ENCODE measurements around the gene SSNA1.

The SSNA1 gene

GRCh38 chr9:137199411-137200121 lies 11.1 kb downstream of the SSNA1 start:
- TF ChIP-seq, protein P1, sequence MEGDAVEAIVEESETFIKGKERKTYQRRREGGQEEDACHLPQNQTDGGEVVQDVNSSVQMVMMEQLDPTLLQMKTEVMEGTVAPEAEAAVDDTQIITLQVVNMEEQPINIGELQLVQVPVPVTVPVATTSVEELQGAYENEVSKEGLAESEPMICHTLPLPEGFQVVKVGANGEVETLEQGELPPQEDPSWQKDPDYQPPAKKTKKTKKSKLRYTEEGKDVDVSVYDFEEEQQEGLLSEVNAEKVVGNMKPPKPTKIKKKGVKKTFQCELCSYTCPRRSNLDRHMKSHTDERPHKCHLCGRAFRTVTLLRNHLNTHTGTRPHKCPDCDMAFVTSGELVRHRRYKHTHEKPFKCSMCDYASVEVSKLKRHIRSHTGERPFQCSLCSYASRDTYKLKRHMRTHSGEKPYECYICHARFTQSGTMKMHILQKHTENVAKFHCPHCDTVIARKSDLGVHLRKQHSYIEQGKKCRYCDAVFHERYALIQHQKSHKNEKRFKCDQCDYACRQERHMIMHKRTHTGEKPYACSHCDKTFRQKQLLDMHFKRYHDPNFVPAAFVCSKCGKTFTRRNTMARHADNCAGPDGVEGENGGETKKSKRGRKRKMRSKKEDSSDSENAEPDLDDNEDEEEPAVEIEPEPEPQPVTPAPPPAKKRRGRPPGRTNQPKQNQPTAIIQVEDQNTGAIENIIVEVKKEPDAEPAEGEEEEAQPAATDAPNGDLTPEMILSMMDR (conservative IDR thresholded peaks at IDR 0.05; ENCODE audit: low read depth, low read length) = peak; percentile 1
- DNase-seq (ENCODE audit: low read depth) = no peak
- peak overlapping the region; percentile 84 for H3K4me3 ChIP-seq (ENCODE audit: low read length)

DNA sequence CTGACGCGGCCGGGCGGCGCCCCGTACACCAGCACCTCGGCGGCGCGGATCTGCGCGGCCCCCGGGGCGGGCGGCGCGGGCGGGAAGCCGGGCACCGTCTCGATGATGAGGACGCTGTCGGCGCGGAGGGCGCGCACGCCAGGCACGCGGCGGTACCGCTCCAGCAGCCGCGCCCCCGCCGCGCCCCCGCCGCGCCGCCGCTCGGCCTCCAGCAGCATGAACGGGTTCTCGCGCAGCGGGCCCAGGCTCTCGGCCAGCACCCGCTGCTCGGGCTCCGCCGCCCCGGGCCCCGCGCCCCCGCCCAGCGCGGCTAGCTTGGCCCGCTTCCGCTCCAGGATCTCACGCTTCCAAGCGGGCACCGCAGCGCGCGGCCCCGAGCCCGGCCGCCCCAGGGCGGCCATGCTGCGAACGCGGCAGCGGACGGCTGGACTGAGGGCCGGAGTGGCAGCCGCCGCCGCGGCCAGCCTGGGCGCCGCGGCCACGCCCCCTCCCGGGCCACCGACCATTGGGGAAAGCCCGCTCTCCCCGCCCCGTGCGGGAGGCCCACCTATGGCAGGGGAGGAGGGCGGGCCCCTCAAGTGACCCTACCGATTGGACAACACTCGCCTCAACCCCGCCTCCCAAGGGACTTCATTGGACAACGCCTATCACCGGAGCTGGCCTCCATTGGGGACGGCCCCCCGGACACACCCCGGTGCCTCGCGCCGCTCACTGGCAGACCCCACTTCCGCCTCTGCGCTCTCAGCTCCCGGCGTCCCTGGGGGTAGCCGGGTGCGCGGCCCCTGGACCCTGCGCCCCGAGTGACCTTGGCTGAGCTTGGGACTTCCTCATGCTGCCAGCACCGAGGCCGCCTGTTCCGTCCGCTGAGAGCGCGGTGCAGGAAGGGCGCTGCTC lies 12.1 kb downstream of the SSNA1 start, which contains the start of gene TPRN:
Gene TPRN, minus strand, starts transcription at position 431 of the 894 bp plus-strand sequence. Its CDS starts 30 bp downstream, at position 401.
- peak within 1 kb of the TSS; percentile 84 for H3K4me3 ChIP-seq (ENCODE audit: low read length)
- DNase-seq (ENCODE audit: low read depth) = peak; percentile 98
- TF ChIP-seq, protein P1 (conservative IDR thresholded peaks at IDR 0.05; ENCODE audit: low read depth, low read length) = no peak

- TF ChIP-seq, protein P1 (conservative IDR thresholded peaks at IDR 0.05; ENCODE audit: low read depth, low read length) = no peak
- H3K4me3 ChIP-seq (ENCODE audit: low read length) = peak overlapping the region; percentile 70
- no peak for DNase-seq (ENCODE audit: low read depth)
These were observed 12.9 kb downstream of the SSNA1 start for GRCh38 chr9:137201205-137201868.

DNA sequence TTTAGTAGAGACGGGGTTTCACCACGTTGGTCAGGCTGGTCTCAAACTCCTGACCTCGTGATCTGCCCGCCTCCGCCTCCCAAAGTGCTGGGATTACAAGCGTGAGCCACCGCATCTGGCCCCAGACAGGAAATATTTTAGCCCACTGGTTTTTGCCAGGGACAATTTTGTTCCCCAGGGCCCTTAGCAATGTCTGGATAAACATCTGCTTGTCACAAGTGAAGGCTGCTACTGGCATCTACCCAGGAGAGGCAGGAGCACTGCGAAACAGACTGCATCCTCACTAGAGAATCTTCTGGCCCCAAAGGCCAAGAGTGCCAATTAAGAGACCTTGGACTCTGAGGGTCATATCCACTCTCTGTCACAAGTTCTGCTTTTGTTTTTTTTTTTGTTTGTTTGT lies 14.5 kb downstream of the SSNA1 start:
- no peak overlapping the region for H3K4me3 ChIP-seq (ENCODE audit: low read length)
- no peak for DNase-seq (ENCODE audit: low read depth)
- TF ChIP-seq, protein P1 (conservative IDR thresholded peaks at IDR 0.05; ENCODE audit: low read depth, low read length) = no peak

DNA sequence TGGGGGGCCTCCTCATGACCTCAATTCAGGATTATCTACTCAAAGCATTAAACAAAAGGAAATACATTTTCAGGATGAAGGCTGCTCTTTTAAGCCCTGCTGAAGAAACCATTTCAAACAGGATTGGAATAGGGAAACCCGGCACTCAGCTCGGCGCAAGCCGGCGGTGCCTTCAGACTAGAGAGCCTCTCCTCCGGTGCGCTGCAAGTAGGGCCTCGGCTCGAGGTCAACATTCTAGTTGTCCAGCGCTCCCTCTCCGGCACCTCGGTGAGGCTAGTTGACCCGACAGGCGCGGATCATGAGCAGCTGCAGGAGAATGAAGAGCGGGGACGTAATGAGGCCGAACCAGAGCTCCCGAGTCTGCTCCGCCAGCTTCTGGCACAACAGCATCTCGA lies 16.3 kb downstream of the SSNA1 start:
- TF ChIP-seq, protein P1 (conservative IDR thresholded peaks at IDR 0.05; ENCODE audit: low read depth, low read length) = no peak
- peak overlapping the region; percentile 86 for H3K4me3 ChIP-seq (ENCODE audit: low read length)
- no peak for DNase-seq (ENCODE audit: low read depth)

DNA sequence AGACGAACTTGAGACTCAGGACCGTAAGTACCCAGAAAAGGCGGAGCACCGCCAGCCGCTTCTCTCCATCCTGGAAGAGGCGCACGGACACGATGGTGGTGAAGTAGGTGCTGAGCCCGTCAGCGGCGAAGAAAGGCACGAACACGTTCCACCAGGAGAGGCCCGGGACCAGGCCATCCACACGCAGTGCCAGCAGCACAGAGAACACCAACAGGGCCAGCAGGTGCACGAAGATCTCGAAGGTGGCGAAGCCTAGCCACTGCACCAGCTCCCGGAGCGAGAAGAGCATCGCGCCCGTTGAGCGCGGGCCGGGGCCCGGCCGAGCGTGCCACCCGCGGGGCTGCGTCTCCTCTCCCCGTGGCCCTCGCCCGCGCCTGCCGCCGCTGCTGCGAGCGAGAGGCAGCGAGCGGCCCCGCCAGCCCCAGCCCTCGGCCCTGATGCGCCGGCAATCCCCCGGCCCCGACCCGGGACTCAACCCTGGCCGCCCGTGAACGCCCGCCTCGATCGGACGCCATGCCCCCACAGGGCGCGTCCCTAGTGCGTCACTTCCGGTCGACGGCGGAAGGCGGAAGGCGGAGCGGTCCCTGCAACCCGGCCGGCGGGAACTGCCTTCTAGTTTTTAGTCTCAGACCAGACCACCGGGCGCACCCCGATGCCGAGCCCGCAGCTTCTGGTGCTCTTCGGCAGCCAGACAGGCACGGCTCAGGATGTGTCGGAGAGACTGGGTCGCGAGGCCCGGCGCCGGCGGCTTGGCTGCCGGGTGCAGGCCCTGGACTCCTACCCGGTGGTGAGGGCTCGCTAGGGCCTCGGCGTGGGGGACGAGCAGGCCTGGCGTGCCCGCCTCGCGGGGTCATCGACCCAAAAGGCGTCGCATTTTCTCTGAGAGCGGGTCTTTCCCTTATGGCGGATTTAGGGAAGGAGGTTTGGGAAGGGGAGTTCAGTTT lies 16.9 kb downstream of the SSNA1 start, which contains the start of the genes NDOR1 and TMEM203:
Gene NDOR1, plus strand, starts transcription at position 575 of the 944 bp plus-strand sequence. Its CDS starts 78 bp downstream, at position 653.
Gene TMEM203, minus strand, starts transcription at position 523 of the 944 bp plus-strand sequence. Its CDS starts 234 bp downstream, at position 289.
- no peak for DNase-seq (ENCODE audit: low read depth)
- TF ChIP-seq, protein P1 (conservative IDR thresholded peaks at IDR 0.05; ENCODE audit: low read depth, low read length) = no peak

More for the DNA sequence above, 16.9 kb downstream of the SSNA1 start, which contains the start of the genes NDOR1 and TMEM203:
- peak within 1 kb of the TSS; percentile 86 for H3K4me3 ChIP-seq (ENCODE audit: low read length)

All from retinal pigment epithelial cell (primary cell).